Stomach (tissue), 4 donors: ENCODE measurements around the gene SECISBP2L.

Experiments
- POLR2A ChIP-seq, 4 donors: fragments of 450-650 bp; IDR thresholded peaks; one replicate each; pipeline ENCODE4 v1.6.1; 2016; ENCODE audit warnings: antibody characterized with exemption in 4 of 4, control low read depth in 2 of 4, mild to moderate bottlenecking in 1 of 4, moderate library complexity in 1 of 4
- POLR2AphosphoS5 ChIP-seq, 3 donors: sonication (generic); formaldehyde crosslinking; IDR thresholded peaks; one replicate each; pipeline ENCODE4 v1.6.1; 2016; ENCODE audit warnings: antibody characterized with exemption in 3 of 3
- TF ChIP-seq, protein P1 (sequence below), 7 experiments: fragments of 450-650 bp in 4 of 7; fragments of 200-600 bp in 3 of 7; sonication (generic) in 3 of 7; IDR thresholded peaks; one replicate each; pipeline ENCODE4 v1.5.1; 2016 to 2019; ENCODE audit warnings: antibody characterized with exemption in 7 of 7, control low read depth in 2 of 7, mild to moderate bottlenecking in 1 of 7

DNA sequence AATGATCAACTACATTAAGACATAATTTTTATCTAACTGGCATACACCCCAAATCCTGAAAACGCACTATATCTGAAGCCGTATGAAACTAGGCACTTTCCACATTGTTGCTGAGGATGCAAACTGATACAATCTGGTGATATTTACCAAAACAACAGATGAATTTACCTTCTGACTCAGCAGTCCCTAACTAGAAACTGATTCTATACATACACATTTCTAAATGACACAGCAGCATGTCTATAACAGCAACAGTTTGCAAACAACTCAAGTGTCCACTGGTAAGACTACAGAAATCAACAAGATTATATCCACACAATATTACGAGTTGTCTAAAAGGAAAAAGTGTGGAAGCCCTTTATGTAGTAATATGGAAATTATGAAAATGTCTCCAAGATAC is 22.9 kb downstream of the SECISBP2L start:
- TF ChIP-seq POLR2AphosphoS5 (IDR thresholded peaks at IDR 0.05) (no peak), POLR2A (IDR thresholded peaks at IDR 0.05) (no peak)
- TF ChIP-seq, protein P1, sequence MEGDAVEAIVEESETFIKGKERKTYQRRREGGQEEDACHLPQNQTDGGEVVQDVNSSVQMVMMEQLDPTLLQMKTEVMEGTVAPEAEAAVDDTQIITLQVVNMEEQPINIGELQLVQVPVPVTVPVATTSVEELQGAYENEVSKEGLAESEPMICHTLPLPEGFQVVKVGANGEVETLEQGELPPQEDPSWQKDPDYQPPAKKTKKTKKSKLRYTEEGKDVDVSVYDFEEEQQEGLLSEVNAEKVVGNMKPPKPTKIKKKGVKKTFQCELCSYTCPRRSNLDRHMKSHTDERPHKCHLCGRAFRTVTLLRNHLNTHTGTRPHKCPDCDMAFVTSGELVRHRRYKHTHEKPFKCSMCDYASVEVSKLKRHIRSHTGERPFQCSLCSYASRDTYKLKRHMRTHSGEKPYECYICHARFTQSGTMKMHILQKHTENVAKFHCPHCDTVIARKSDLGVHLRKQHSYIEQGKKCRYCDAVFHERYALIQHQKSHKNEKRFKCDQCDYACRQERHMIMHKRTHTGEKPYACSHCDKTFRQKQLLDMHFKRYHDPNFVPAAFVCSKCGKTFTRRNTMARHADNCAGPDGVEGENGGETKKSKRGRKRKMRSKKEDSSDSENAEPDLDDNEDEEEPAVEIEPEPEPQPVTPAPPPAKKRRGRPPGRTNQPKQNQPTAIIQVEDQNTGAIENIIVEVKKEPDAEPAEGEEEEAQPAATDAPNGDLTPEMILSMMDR (IDR thresholded peaks at IDR 0.05) = no peak
